GM23248 (cell line): ENCODE results near the gene ADAM17. TPM values are rescaled to one million over a fixed set of nuclear protein-coding genes. Genes with fewer than 3 reads are reported as not detected.

Experiments
- DNase-seq: peaks from one replicate; pipeline ENCODE4 v3.0.0-alpha.2; 2015
- H2AFZ ChIP-seq: fragments of 200-600 bp; sonication (generic); 2 replicates; pipeline ENCODE4 v1.6.1; 2016; ENCODE audit warnings: antibody characterized with exemption
- H3F3A ChIP-seq: fragments of 200-600 bp; sonication (generic); 2 replicates; pipeline ENCODE4 v1.6.1; 2016; ENCODE audit warnings: mild to moderate bottlenecking, antibody characterized with exemption, mixed run types; ENCODE audit not compliant: insufficient read depth
- H3K27ac ChIP-seq: fragments of 200-600 bp; sonication (generic); 2 replicates; pipeline ENCODE4 v1.5.1; 2016; ENCODE audit warnings: mild to moderate bottlenecking
- H3K27me3 ChIP-seq: fragments of 200-600 bp; sonication (generic); replicated peaks from 2 replicates; pipeline ENCODE4 v1.6.1; 2016; ENCODE audit warnings: mild to moderate bottlenecking; ENCODE audit not compliant: insufficient read depth
- H3K36me3 ChIP-seq: fragments of 200-600 bp; sonication (generic); 2 replicates; pipeline ENCODE4 v1.6.1; 2016; ENCODE audit warnings: low read depth, mild to moderate bottlenecking
- H3K4me1 ChIP-seq: fragments of 200-600 bp; sonication (generic); 2 replicates; pipeline ENCODE4 v1.6.1; 2016; ENCODE audit warnings: mild to moderate bottlenecking; ENCODE audit not compliant: insufficient read depth
- H3K4me2 ChIP-seq: fragments of 200-600 bp; sonication (generic); one replicate; pipeline ENCODE4 v1.6.1; 2016; ENCODE audit warnings: mild to moderate bottlenecking; ENCODE audit not compliant: unreplicated experiment
- H3K4me3 ChIP-seq: fragments of 200-600 bp; sonication (generic); 2 replicates; pipeline ENCODE4 v1.5.1; 2016; ENCODE audit warnings: mild to moderate bottlenecking
- H3K79me2 ChIP-seq: fragments of 200-600 bp; sonication (generic); 2 replicates; pipeline ENCODE4 v1.6.1; 2016; ENCODE audit warnings: mild to moderate bottlenecking; ENCODE audit not compliant: insufficient read depth
- H3K9ac ChIP-seq: fragments of 200-600 bp; sonication (generic); 2 replicates; pipeline ENCODE4 v1.6.1; 2016; ENCODE audit warnings: mild to moderate bottlenecking
- H3K9me2 ChIP-seq: fragments of 200-600 bp; sonication (generic); 2 replicates; pipeline ENCODE4 v1.6.1; 2016; ENCODE audit warnings: mixed run types, mild to moderate bottlenecking, moderate library complexity; ENCODE audit not compliant: insufficient read depth
- H3K9me3 ChIP-seq: fragments of 200-600 bp; sonication (generic); one replicate; pipeline ENCODE4 v1.6.1; 2017; ENCODE audit warnings: low read depth
- H4K20me1 ChIP-seq: fragments of 200-600 bp; sonication (generic); 2 replicates; pipeline ENCODE4 v1.6.0; 2016; ENCODE audit not compliant: insufficient read depth
- EZH2 ChIP-seq: fragments of 200-600 bp; sonication (generic); IDR thresholded peaks from 2 replicates; pipeline ENCODE4 v1.6.1; 2018; ENCODE audit warnings: antibody characterized with exemption, mild to moderate bottlenecking; ENCODE audit not compliant: insufficient read depth, poor library complexity, severe bottlenecking
- EZH2phosphoT487 ChIP-seq: fragments of 200-600 bp; sonication (generic); IDR thresholded peaks from 2 replicates; pipeline ENCODE4 v1.6.1; 2018; ENCODE audit warnings: antibody characterized with exemption, moderate library complexity, mild to moderate bottlenecking, low read depth; ENCODE audit not compliant: insufficient read depth
- WGBS, 2 experiments: methylation state at CpG; one replicate each; pipeline ENCODE4 v1.1.6; 2015 to 2017; ENCODE audit warnings: low lambda C conversion rate in 2 of 2, low coverage in 1 of 2; ENCODE audit errors: missing lambda C conversion rate in 2 of 2; 5-methylcytosine and 5-hydroxymethylcytosine counted together
- in situ Hi-C: fragments of 300-500 bp; cut with MboI; formaldehyde crosslinking; loops from 2 replicates; pipeline ENCODE4 v1.15.0; 2020
- polyA plus RNA-seq: library from polyadenylated mRNA; unstranded; fragments of >200 nt; fragmentation: Nextera tagmentation; extraction: Ambion mirVana; gene quantifications from 2 replicates; pipeline ENCODE4 v1.2.1, GENCODE V29; 2016
- total RNA-seq: library from RNA; depleted of rRNA; stranded (reverse); fragments of >200 nt; shearing (Covaris generic); gene quantifications from 2 replicates; pipeline ENCODE4 v1.2.3, GENCODE V29; 2014

The ADAM17 gene
- total and polyA plus RNA-seq, 2 experiments from 2014 or later, result 20.9 to 31.8 TPM

DNA sequence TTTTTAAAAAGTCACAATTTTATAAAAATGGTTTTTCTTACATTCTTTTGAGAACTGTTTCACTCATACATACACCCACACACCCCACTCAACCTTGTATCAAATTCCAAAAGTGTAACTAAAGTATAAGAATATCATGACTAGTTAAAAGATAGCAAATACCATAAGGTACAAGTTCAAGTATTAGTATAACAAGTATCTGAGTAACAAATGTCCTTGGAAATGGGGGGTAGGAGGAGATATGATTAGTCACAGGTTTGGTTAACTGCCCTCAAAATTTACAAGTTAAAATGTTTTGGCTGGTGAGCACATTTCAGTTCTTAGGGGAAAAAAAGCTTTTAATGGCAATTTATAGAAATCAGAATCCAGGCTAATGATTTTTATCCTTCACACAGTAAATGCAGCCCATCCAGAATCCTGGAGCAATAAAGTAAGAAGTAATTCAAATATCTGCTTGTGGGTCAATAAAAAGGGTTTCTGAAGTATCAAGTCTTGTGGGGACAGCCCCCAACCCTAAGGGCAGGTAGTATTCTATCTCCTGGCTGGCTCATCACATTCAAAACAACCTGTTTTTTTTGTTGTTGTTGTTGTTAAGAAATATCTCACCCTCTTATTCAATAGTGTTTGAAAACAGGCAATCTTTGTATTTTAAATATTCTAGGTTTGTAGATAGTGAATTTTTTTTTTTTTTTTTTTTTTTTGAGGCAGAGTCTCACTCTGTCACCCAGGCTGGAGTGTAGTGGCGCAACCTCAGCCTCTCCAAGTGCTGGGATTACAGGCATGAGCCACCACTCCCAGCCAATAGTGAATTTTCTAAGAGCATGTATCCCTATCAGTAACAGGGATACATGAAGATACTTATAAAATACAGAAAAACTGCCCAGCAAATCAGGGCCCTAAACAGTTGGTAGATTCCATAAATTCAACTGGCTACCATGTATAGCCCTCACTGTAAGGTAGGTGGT, 66.8 kb downstream of the ADAM17 start:
- Histone ChIP-seq H3F3A (peaks cover 57% of the 10 kb centered on the region), H3K27ac (peak overlapping the region; percentile 55), H3K4me1 (peaks cover 19% of the 10 kb centered on the region), H4K20me1 (no peaks in the 10 kb centered on the region), H3K4me2 (peak overlapping the region; percentile 57), H3K27me3 (no peaks in the 10 kb centered on the region), H3K36me3 (peaks cover 75% of the 10 kb centered on the region), H3K9ac (peak overlapping the region; percentile 31; the same call in 1 of the 2 replicates), H3K9me2 (no peaks in the 10 kb centered on the region), H2AFZ (no peak overlapping the region), H3K9me3 (no peaks in the 10 kb centered on the region), H3K4me3 (no peak overlapping the region), H3K79me2 (peaks cover 37% of the 10 kb centered on the region)
- TF ChIP-seq EZH2phosphoT487, result no peak
- no peak for TF ChIP-seq EZH2
- 96 to 100% methylated on average over 1 of the region's 1 CpG for WGBS, 2 experiments
- in situ Hi-C loops, result no loop called here
- DNase-seq, result peak; percentile 76

DNA sequence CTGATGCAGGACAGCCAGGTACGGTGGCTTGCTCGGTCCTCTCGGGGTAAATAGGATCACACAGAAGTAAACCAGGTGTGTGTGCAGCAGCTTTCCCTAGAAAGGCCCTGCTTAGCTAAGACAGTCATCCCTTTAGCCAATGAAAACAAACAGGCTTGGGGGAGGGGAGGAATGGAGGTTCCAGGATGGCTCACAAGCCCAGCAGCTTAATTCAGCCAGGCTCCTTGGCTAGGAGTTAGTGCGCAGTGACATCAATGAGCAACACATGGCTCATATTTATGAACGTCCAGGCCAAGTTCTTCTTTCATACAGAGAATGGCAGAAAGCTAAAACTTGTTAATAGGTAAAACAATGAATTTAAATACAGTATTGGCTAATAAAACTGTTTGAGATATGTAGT, 71.1 kb downstream of the ADAM17 start:
- Histone ChIP-seq H4K20me1 (no peaks in the 10 kb centered on the region; the same call in none of the 2 replicates), H2AFZ (no peak overlapping the region), H3K27ac (0 out of 2 replicates have a peak overlapping the region, but pooled peaks have one; percentile 14), H3K9me3 (no peaks in the 10 kb centered on the region), H3K4me3 (no peak overlapping the region), H3K36me3 (peaks cover 84% of the 10 kb centered on the region), H3K4me2 (no peak overlapping the region), H3K9ac (no peak overlapping the region), H3K9me2 (no peaks in the 10 kb centered on the region), H3K79me2 (peaks cover 66% of the 10 kb centered on the region), H3K4me1 (peaks cover 14% of the 10 kb centered on the region), H3F3A (peaks cover 33% of the 10 kb centered on the region), H3K27me3 (no peaks in the 10 kb centered on the region)
- DNase-seq, result peak; percentile 69
- TF ChIP-seq EZH2 (no peak), EZH2phosphoT487 (no peak)
- WGBS, 2 experiments, result 71 to 74% methylated on average over 5 of the region's 5 CpGs
- in situ Hi-C loops, result no loop called here

DNA sequence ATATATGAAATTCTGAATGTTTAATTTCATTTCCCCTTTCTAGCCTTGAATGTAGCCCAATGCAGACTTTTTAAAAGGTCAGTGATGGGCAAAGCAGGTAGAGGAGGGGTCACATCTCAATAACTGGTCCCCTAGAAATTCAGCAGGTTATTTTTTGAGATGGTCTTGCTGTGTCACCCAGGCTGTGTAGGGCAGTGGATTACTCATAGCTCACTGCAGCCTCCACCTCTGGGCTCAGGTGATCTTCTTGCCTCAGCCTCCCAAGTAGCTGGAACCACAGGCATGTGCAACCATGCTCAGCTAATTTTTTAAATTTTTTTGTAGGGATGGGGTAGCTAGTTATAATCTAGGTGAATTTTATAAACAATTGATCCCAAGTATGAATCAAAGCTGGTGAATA, 72.5 kb downstream of the ADAM17 start:
- H3K27me3 ChIP-seq, result no peaks in the 10 kb centered on the region
- H3K4me1 ChIP-seq, result no peaks in the 10 kb centered on the region; the same call in 1 of the 2 replicates
- no peaks in the 10 kb centered on the region for H3K9me3 ChIP-seq
- no peak overlapping the region for H2AFZ ChIP-seq
- no peaks in the 10 kb centered on the region; the same call in none of the 2 replicates for H4K20me1 ChIP-seq
- in situ Hi-C loops, result no loop called here
- no peak overlapping the region for H3K9ac ChIP-seq
- H3K79me2 ChIP-seq, result peaks cover 80% of the 10 kb centered on the region
- no peak overlapping the region for H3K4me2 ChIP-seq
- H3K27ac ChIP-seq, result no peak overlapping the region
- H3K4me3 ChIP-seq, result no peak overlapping the region
- no peak for DNase-seq
- no peak for TF ChIP-seq EZH2phosphoT487
- TF ChIP-seq EZH2, result no peak
- no peaks in the 10 kb centered on the region for H3K9me2 ChIP-seq
- peaks cover 21% of the 10 kb centered on the region for H3F3A ChIP-seq
- H3K36me3 ChIP-seq, result peaks cover 84% of the 10 kb centered on the region

DNA sequence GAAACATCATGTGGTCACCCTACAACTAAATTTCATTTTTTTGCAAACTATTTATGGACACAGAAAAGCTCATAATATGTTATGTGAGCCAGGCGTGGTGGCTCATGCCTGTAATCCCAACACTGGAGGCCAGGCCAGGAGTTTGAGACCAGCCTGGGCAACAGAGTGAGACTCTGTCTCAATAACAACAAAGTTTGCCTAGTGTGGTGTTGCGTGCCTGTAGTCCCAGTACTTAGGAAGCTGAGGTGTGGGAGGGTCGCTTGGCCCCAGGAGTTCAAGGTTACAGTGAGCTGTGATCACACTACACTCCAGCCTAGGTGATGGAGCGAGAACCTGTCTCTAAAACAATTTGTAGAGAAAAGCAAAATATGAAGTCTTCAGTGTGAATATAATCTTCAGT, 75.5 kb downstream of the ADAM17 start:
- H3K4me3 ChIP-seq, result no peak overlapping the region
- peaks cover 56% of the 10 kb centered on the region for H3K36me3 ChIP-seq
- DNase-seq, result no peak
- H3K9me2 ChIP-seq, result no peaks in the 10 kb centered on the region
- TF ChIP-seq EZH2phosphoT487 (no peak), EZH2 (no peak)
- H3K79me2 ChIP-seq, result peaks cover 95% of the 10 kb centered on the region
- peaks cover 27% of the 10 kb centered on the region for H3F3A ChIP-seq
- WGBS, 2 experiments, result 96 to 100% methylated on average over 4 of the region's 4 CpGs
- no peaks in the 10 kb centered on the region; the same call in none of the 2 replicates for H4K20me1 ChIP-seq
- H3K4me2 ChIP-seq, result no peak overlapping the region
- no peak overlapping the region for H3K9ac ChIP-seq
- peaks cover 16% of the 10 kb centered on the region for H3K4me1 ChIP-seq
- H3K27ac ChIP-seq, result no peak overlapping the region
- H3K27me3 ChIP-seq, result no peaks in the 10 kb centered on the region
- H3K9me3 ChIP-seq, result no peaks in the 10 kb centered on the region
- in situ Hi-C loops, result no loop called here
- no peak overlapping the region for H2AFZ ChIP-seq
